HepG2 (cell line): ENCODE results near the gene KRT7. TPM values are rescaled to one million over a fixed set of nuclear protein-coding genes. Genes with fewer than 3 reads are reported as not detected.

Source experiments
- ATAC-seq: fragments of 200-7000 bp; cut with Tn5 transposase; 3 replicates; pipeline ENCODE4 v1.9.1; 2020; ENCODE audit warnings: mild to moderate bottlenecking, moderate library complexity
- Bru-seq: library from RNA; stranded (reverse); fragments of 400-500 nt; gene quantifications from one replicate; lab custom pipeline; 2021; lab: Mats Ljungman, UMichigan
- BruChase-seq, 2 experiments: library from RNA; stranded (reverse); fragments of 400-500 nt; gene quantifications; one replicate each; lab custom pipeline; 2021; lab: Mats Ljungman, UMichigan
- BruUV-seq: library from RNA; stranded (reverse); fragments of 400-500 nt; replicated peaks from 2 replicates; lab custom pipeline; 2021; lab: Mats Ljungman, UMichigan
- CTCF ChIA-PET: fragments of 300-600 bp; formaldehyde crosslinking; extraction: SDS; loops from one replicate; lab custom pipeline; 2021; ENCODE audit warnings: low total read pairs, inconsistent platforms, low intra/inter-chr PET ratio; lab: Yijun Ruan, JAX
- POLR2A ChIA-PET: fragments of 350-600 bp; sonication (Branson Sonifier 250); formaldehyde crosslinking; loops from one replicate; lab custom pipeline; 2020; ENCODE audit warnings: antibody characterized with exemption, inconsistent platforms; lab: Yijun Ruan, JAX
- DNase-seq: peaks from one replicate; pipeline ENCODE4 v3.0.0-alpha.2; 2015; ENCODE audit warnings: low spot score
- FAIRE-seq: peaks from 3 replicates; lab custom pipeline; 2011; peaks lifted over from hg19 to GRCh38; lab: Jason Lieb, UNC
- H2AFZ ChIP-seq: one replicate; pipeline ENCODE4 v1.6.1; 2011; ENCODE audit warnings: low read length, inconsistent platforms
- H3K27ac ChIP-seq: fragments of 300-600 bp; 3 replicates; pipeline ENCODE4 v1.8.0; 2011; ENCODE audit warnings: mixed run types, mild to moderate bottlenecking, mixed read lengths, low read length, inconsistent platforms; ENCODE audit not compliant: insufficient read depth; ENCODE audit errors: extremely low read length
- H3K27me3 ChIP-seq, 2 experiments: fragments of 200-600 bp in 1 of 2; 2 replicates in 1 of 2; 3 replicates in 1 of 2; pipeline versions ENCODE4 v1.6.0 to v1.8.0; 2011; ENCODE audit warnings: low read length in 2 of 2, mild to moderate bottlenecking in 2 of 2, moderate library complexity in 2 of 2, inconsistent platforms in 1 of 2; ENCODE audit not compliant: insufficient read depth in 2 of 2, control insufficient read depth in 1 of 2
- H3K36me3 ChIP-seq, 2 experiments: fragments of 200-600 bp in 1 of 2; replicated peaks in 1 of 2; 2 replicates in 1 of 2; 3 replicates in 1 of 2; pipeline versions ENCODE4 v1.5.1 to v1.8.0; 2011; ENCODE audit warnings: low read length in 2 of 2, inconsistent platforms in 1 of 2; ENCODE audit not compliant: insufficient read depth in 2 of 2, control insufficient read depth in 1 of 2
- H3K4me1 ChIP-seq: 2 replicates; pipeline ENCODE4 v1.5.1; 2012; ENCODE audit warnings: low read length, inconsistent platforms; ENCODE audit not compliant: insufficient read depth
- H3K4me2 ChIP-seq: 2 replicates; pipeline ENCODE4 v1.6.0; 2011; ENCODE audit warnings: low read depth, low read length, inconsistent platforms
- H3K4me3 ChIP-seq, 3 experiments: fragments of 200-600 bp in 1 of 3; sonication (generic), shearing (Covaris generic) in 1 of 3; replicated peaks in 1 of 3; 2 replicates each; pipeline ENCODE4 v1.5.1; 2011 to 2016; ENCODE audit warnings: low read length in 3 of 3, inconsistent platforms in 2 of 3, low read depth in 2 of 3, mild to moderate bottlenecking in 2 of 3, control low read depth in 1 of 3, mixed read lengths in 1 of 3; ENCODE audit not compliant: insufficient read depth in 1 of 3
- H3K79me2 ChIP-seq: one replicate; pipeline ENCODE4 v1.6.1; 2011; ENCODE audit warnings: low read length, inconsistent platforms; ENCODE audit not compliant: insufficient read depth
- H3K9ac ChIP-seq: 2 replicates; pipeline ENCODE4 v1.6.0; 2011; ENCODE audit warnings: mild to moderate bottlenecking, low read depth, low read length, inconsistent platforms; ENCODE audit not compliant: insufficient read depth
- H3K9me3 ChIP-seq: 2 replicates; pipeline ENCODE4 v1.5.1; 2012; ENCODE audit warnings: mild to moderate bottlenecking, low read length
- H4K20me1 ChIP-seq: 2 replicates; pipeline ENCODE4 v1.6.0; 2011; ENCODE audit warnings: inconsistent platforms, mild to moderate bottlenecking, low read length, moderate library complexity; ENCODE audit not compliant: insufficient read depth
- ADNP ChIP-seq: sonication (generic); formaldehyde crosslinking; IDR thresholded peaks from 2 replicates; pipeline ENCODE4 v1.4.0; 2020; ENCODE audit warnings: missing genetic modification reagents
- DPF2 ChIP-seq: sonication (generic); formaldehyde crosslinking; IDR thresholded peaks from 2 replicates; pipeline ENCODE4 v1.4.0; 2020; ENCODE audit warnings: mild to moderate bottlenecking, low read depth, missing genetic modification reagents, borderline replicate concordance
- GABPA ChIP-seq, 2 experiments: IDR thresholded peaks; 2 replicates each; pipeline ENCODE4 v1.6.1; 2011 to 2016; ENCODE audit warnings: low read depth in 2 of 2, low read length in 1 of 2, missing biosample characterization in 1 of 2, missing genetic modification characterization in 1 of 2
- GATA4 ChIP-seq: sonication (generic); IDR thresholded peaks from 2 replicates; pipeline ENCODE4 v1.6.1; 2016; ENCODE audit warnings: antibody characterized with exemption, low read depth, borderline replicate concordance
- LCORL ChIP-seq, 2 experiments: fragments of 450-650 bp in 1 of 2; sonication (generic) in 1 of 2; formaldehyde crosslinking in 1 of 2; IDR thresholded peaks; 2 replicates each; pipeline versions ENCODE4 v1.5.0 to v1.6.1; 2017 to 2020; ENCODE audit warnings: antibody characterized with exemption in 1 of 2, missing genetic modification reagents in 1 of 2
- NFE2L2 ChIP-seq: fragments of 150-350 bp; IDR thresholded peaks from 2 replicates; pipeline ENCODE4 v1.6.1; 2014; ENCODE audit warnings: low read length
- RFXANK ChIP-seq: IDR thresholded peaks from 2 replicates; pipeline ENCODE4 v1.6.1; 2016
- THAP7 ChIP-seq: sonication (generic); formaldehyde crosslinking; IDR thresholded peaks from 2 replicates; pipeline ENCODE4 v1.8.1; 2023; ENCODE audit warnings: mild to moderate bottlenecking, missing genetic modification reagents
- ZFAT ChIP-seq: sonication (generic); formaldehyde crosslinking; conservative IDR thresholded peaks from 2 replicates; pipeline ENCODE4 v1.8.1; 2023; ENCODE audit warnings: missing genetic modification reagents, inconsistent platforms
- ZNF281 ChIP-seq: sonication (generic); formaldehyde crosslinking; IDR thresholded peaks from 2 replicates; pipeline ENCODE4 v1.4.0; 2020; ENCODE audit warnings: missing genetic modification reagents, borderline replicate concordance
- ZNF556 ChIP-seq: sonication (generic); formaldehyde crosslinking; IDR thresholded peaks from 2 replicates; pipeline ENCODE4 v1.4.0; 2020; ENCODE audit warnings: mild to moderate bottlenecking, missing genetic modification reagents, borderline replicate concordance
- ZNF777 ChIP-seq: sonication (generic); formaldehyde crosslinking; IDR thresholded peaks from 2 replicates; pipeline ENCODE4 v1.4.0; 2020; ENCODE audit warnings: missing genetic modification reagents
- ZNF790 ChIP-seq: sonication (generic); formaldehyde crosslinking; IDR thresholded peaks from 2 replicates; pipeline ENCODE4 v1.8.0; 2022; ENCODE audit warnings: missing genetic modification reagents, mild to moderate bottlenecking, borderline replicate concordance
- WGBS: methylation state at CpG from one replicate; pipeline ENCODE4 v1.1.6; 2017; ENCODE audit warnings: low lambda C conversion rate; 5-methylcytosine and 5-hydroxymethylcytosine counted together
- in situ Hi-C: cut with HindIII; loops from 2 replicates; pipeline ENCODE4 v1.10.0; 2017; ENCODE audit warnings: low pct_unique_long_range_greater_than_20kb; ENCODE audit not compliant: extremely low pct_ligation_motif_present
- intact Hi-C: fragments of 100-400 bp; cut with micrococcal nuclease; formaldehyde crosslinking; loops from one replicate; pipeline ENCODE4 v1.10.0; 2022; ENCODE audit not compliant: unreplicated experiment
- long read RNA-seq, 2 experiments: library from RNA in 1 of 2; library from polyadenylated mRNA in 1 of 2; stranded (forward) in 1 of 2; unstranded in 1 of 2; transcript quantifications; one replicate each; pipeline ENCODE4 v2.0.0, GENCODE V29; 2019 to 2022
- polyA minus RNA-seq, 3 experiments: library from RNA; depleted of rRNA, polyadenylated mRNA; stranded (reverse); fragments of >200 nt; gene quantifications; 2 replicates each; pipeline ENCODE4 v1.2.3, GENCODE V29; 2011; ENCODE audit warnings: low replicate concordance in 1 of 3
- polyA plus RNA-seq, 8 experiments: library from polyadenylated mRNA; depleted of rRNA in 3 of 8; stranded (reverse) in 7 of 8; unstranded in 1 of 8; fragments of >200 nt; fragmentation: Illumina TruSeq in 4 of 8; extraction: Trizol in 4 of 8; gene quantifications; 2 replicates each; pipeline versions ENCODE4 v1.2.1 to v1.2.3, GENCODE V29; 2011 to 2016; ENCODE audit warnings: low read depth in 4 of 8, missing spikeins in 1 of 8, mixed read lengths in 1 of 8; ENCODE audit not compliant: insufficient read depth in 1 of 8
- total RNA-seq, 5 experiments: library from RNA; depleted of rRNA; stranded (reverse); fragments of >200 nt; fragmentation: Illumina TruSeq; extraction: Trizol; gene quantifications; 2 replicates each; pipeline ENCODE4 v1.2.3, GENCODE V29; 2016; ENCODE audit warnings: low read depth in 1 of 5

KRT7 gene
- total RNA-seq (2016; rRNA removed; fragmentation: Illumina TruSeq; extraction: Trizol) (not detected in 2 replicates), polyA plus RNA-seq (2011; rRNA removed) (0.83 TPM in 1 of 2 replicates, not detected in the other), polyA minus RNA-seq (2011; rRNA and poly(A)+ RNA removed; ENCODE audit: low replicate concordance) (646 TPM in 1 of 2 replicates, not detected in the other), Bru-seq, nascent RNA (percentile 22 among the genes with signal in this experiment), BruChase-seq, experiment 1, labeled RNA remaining after a 6-hour chase (percentile 31 among the genes with signal in this experiment), BruChase-seq, experiment 2, labeled RNA remaining after a 2-hour chase (percentile 26 among the genes with signal in this experiment)
- not detected in 2 replicates for total RNA-seq (2016; cell fraction: cytosol; rRNA removed; fragmentation: Illumina TruSeq; extraction: Trizol; ENCODE audit: low read depth)
- total RNA-seq (2016; cell fraction: insoluble cytoplasmic fraction; rRNA removed; fragmentation: Illumina TruSeq; extraction: Trizol) = not detected in 2 replicates
- 0.31 TPM in 1 of 2 replicates, not detected in the other for total RNA-seq (2016; cell fraction: membrane; rRNA removed; fragmentation: Illumina TruSeq; extraction: Trizol)
- not detected in 2 replicates for total RNA-seq (2016; cell fraction: nucleus; rRNA removed; fragmentation: Illumina TruSeq; extraction: Trizol)
- polyA plus RNA-seq (2011; cell fraction: cytosol; rRNA removed) = 0.47 and 1.2 TPM in 2 replicates
- not detected in 2 replicates for polyA plus RNA-seq (2011; cell fraction: nucleus; rRNA removed)
- polyA plus RNA-seq (2012) = not detected in 2 replicates
- 0.34 TPM in 1 of 2 replicates, not detected in the other for polyA plus RNA-seq (2016; cell fraction: cytosol; fragmentation: Illumina TruSeq; extraction: Trizol; ENCODE audit: low read depth)
- polyA plus RNA-seq (2016; cell fraction: insoluble cytoplasmic fraction; fragmentation: Illumina TruSeq; extraction: Trizol; ENCODE audit: low read depth) = not detected in 2 replicates
- not detected in 2 replicates for polyA plus RNA-seq (2016; cell fraction: membrane; fragmentation: Illumina TruSeq; extraction: Trizol; ENCODE audit: low read depth)
- polyA plus RNA-seq (2016; cell fraction: nucleus; fragmentation: Illumina TruSeq; extraction: Trizol; ENCODE audit: insufficient read depth, low read depth) = not detected in 2 replicates
- 4.2 and 7.9 TPM in 2 replicates for polyA minus RNA-seq (2011; cell fraction: cytosol; rRNA and poly(A)+ RNA removed)
- 1.5 and 2.7 TPM in 2 replicates for polyA minus RNA-seq (2011; cell fraction: nucleus; rRNA and poly(A)+ RNA removed)
- long read RNA-seq, experiment 1 = 0 reads
- long read RNA-seq, experiment 2, partial matches to known transcripts = 0 of 1 reads
- long read RNA-seq, experiment 2, other reads (novel, unspliced or antisense) = 1 of 1 reads

- Histone ChIP-seq H3K9ac (no peak within 1 kb of the TSS), H3K4me3 (no peak within 1 kb of the TSS), H3K79me2 (no peaks in the 10 kb centered on the region), H3K4me2 (no peak within 1 kb of the TSS), H3K27me3 (peaks cover 0 to 47% of the 10 kb centered on the region in 2 experiments; a peak in 4 of 5 replicates), H3K27ac (no peak within 1 kb of the TSS), H4K20me1 (no peaks in the 10 kb centered on the region), H3K36me3 (no peaks in the 10 kb centered on the region), H2AFZ (no peak within 1 kb of the TSS), H3K4me1 (no peaks in the 10 kb centered on the region), H3K9me3 (no peaks in the 10 kb centered on the region)
- no peak for DNase-seq
- POLR2A ChIA-PET = no interaction called here
- in situ Hi-C loops (no loop called here), intact Hi-C loops (no loop called here)
- no peak for ATAC-seq
- no peak for TF ChIP-seq RFXANK
- no peak for TF ChIP-seq GABPA (IDR thresholded peaks at IDR 0.05; ENCODE audit: low read depth, low read length)
- no peak for TF ChIP-seq GABPA (CRISPR knock-in tag; IDR thresholded peaks at IDR 0.05; ENCODE audit: low read depth)
- no peak for TF ChIP-seq ZNF281 (CRISPR knock-in tag)
- TF ChIP-seq THAP7 (CRISPR knock-in tag) = no peak
- TF ChIP-seq LCORL (IDR thresholded peaks at IDR 0.05) = no peak
- no peak for TF ChIP-seq LCORL (CRISPR knock-in tag; IDR thresholded peaks at IDR 0.05)
- TF ChIP-seq NFE2L2 = no peak
- no peak for TF ChIP-seq ZNF790 (CRISPR knock-in tag)
- TF ChIP-seq ADNP = no peak
- TF ChIP-seq ZNF777 = no peak
- no peak for TF ChIP-seq GATA4
- TF ChIP-seq DPF2 (CRISPR knock-in tag) = no peak
- TF ChIP-seq ZNF556 (CRISPR knock-in tag) = no peak
- no peak for TF ChIP-seq ZFAT
- 35% methylated on average over 17 of the region's 58 CpGs for whole genome bisulfite sequencing
- no peak for FAIRE-seq
- CTCF ChIA-PET = no interaction called here
- no TSS peak for BruUV-seq
Measured at GRCh38 chr12:52232674-52233461, at the start of gene KRT7. TSS of gene KRT7 (plus strand) at chr12:52233243. CDS start at chr12:52233297, 54 bp downstream.
